GM23248 (cell line): Measurements from ENCODE around the gene NCOA1.

Source experiments
- EZH2 ChIP-seq: fragments of 200-600 bp; sonication (generic); IDR thresholded peaks from 2 replicates; pipeline ENCODE4 v1.6.1; 2018; ENCODE audit warnings: antibody characterized with exemption, mild to moderate bottlenecking; ENCODE audit not compliant: insufficient read depth, poor library complexity, severe bottlenecking
- EZH2phosphoT487 ChIP-seq: fragments of 200-600 bp; sonication (generic); IDR thresholded peaks from 2 replicates; pipeline ENCODE4 v1.6.1; 2018; ENCODE audit warnings: antibody characterized with exemption, moderate library complexity, mild to moderate bottlenecking, low read depth; ENCODE audit not compliant: insufficient read depth

DNA sequence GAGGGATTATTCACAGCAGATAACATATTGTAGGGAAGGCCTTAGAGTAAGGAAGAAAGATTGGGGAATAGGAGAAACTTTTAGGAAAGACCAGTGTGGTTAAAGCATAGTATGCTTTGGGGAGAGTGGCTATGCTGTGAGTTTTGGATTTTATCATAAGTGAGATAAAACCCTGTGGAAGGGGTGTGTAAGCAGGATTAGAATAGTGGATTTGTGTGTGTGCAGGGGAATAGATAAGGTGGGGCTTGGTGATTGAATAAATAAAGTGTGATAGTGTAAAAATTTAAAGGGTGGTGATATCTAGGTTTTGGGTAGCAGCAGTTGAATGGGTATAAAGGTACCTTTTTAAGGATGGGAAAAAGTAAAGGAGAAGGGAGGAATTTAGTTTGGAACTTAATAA, 137.7 kb downstream of the NCOA1 start:
- TF ChIP-seq EZH2 (no peak), EZH2phosphoT487 (no peak)
